ENCODE measurements around the gene FGF18. TPM values are rescaled to one million over a fixed set of nuclear protein-coding genes. Genes with fewer than 3 reads are reported as not detected.

FGF18 gene
- total RNA-seq, 4 donors from 2014 or later = 1.4 to 3.0 TPM; not detected in 2

- Histone ChIP-seq H3K27ac (no peak overlapping the region), H3K4me3 (no peak overlapping the region), H3K9me3 (no peaks in the 10 kb centered on the region), H3K27me3 (no peaks in the 10 kb centered on the region), H3K4me1 (no peaks in the 10 kb centered on the region), H3K36me3 (no peaks in the 10 kb centered on the region)
- intact Hi-C loops (cut with DNase I; ENCODE audit: low total_unique reads) = no loop called here
- TF ChIP-seq CTCF (IDR thresholded peaks at IDR 0.05) (no peak), POLR2A (IDR thresholded peaks at IDR 0.05) (no peak)
- DNase-seq = no peak
Measured at GRCh38 chr5:171441246-171441791, 21.9 kb downstream of the FGF18 start.

GRCh38 chr5:171442287-171443042, 23.0 kb downstream of the FGF18 start:
- TF ChIP-seq CTCF (IDR thresholded peaks at IDR 0.05) (no peak), POLR2A (IDR thresholded peaks at IDR 0.05) (no peak)
- intact Hi-C loops (cut with DNase I; ENCODE audit: low total_unique reads) = no loop called here

GRCh38 chr5:171444582-171444981, 25.1 kb downstream of the FGF18 start:
- H3K4me3 ChIP-seq = no peak overlapping the region
- H3K9me3 ChIP-seq = no peaks in the 10 kb centered on the region
- intact Hi-C loops (cut with DNase I; ENCODE audit: low total_unique reads) = no loop called here
- no peak overlapping the region for H3K27ac ChIP-seq
- DNase-seq = no peak
- no peaks in the 10 kb centered on the region for H3K36me3 ChIP-seq
- H3K4me1 ChIP-seq = no peaks in the 10 kb centered on the region
- H3K27me3 ChIP-seq = no peaks in the 10 kb centered on the region
- TF ChIP-seq POLR2A (IDR thresholded peaks at IDR 0.05) (no peak), CTCF (IDR thresholded peaks at IDR 0.05) (no peak)

More at GRCh38 chr5:171442287-171443042, 23.0 kb downstream of the FGF18 start:
- H3K36me3 ChIP-seq = no peaks in the 10 kb centered on the region
- H3K4me3 ChIP-seq = no peak overlapping the region
- H3K27ac ChIP-seq = no peak overlapping the region
- no peaks in the 10 kb centered on the region for H3K27me3 ChIP-seq
- no peak for DNase-seq
- no peaks in the 10 kb centered on the region for H3K9me3 ChIP-seq
- H3K4me1 ChIP-seq = no peaks in the 10 kb centered on the region

GRCh38 chr5:171445644-171446516, 26.4 kb downstream of the FGF18 start:
- Histone ChIP-seq H3K4me3 (no peak overlapping the region), H3K4me1 (peaks cover 0 to 7% of the 10 kb centered on the region in 2 donors), H3K36me3 (no peaks in the 10 kb centered on the region), H3K27ac (no peak overlapping the region), H3K9me3 (no peaks in the 10 kb centered on the region), H3K27me3 (no peaks in the 10 kb centered on the region)
- peak; percentile 58 to 65 for DNase-seq
- TF ChIP-seq POLR2A (IDR thresholded peaks at IDR 0.05) (no peak), CTCF (IDR thresholded peaks at IDR 0.05) (no peak)
- intact Hi-C loops (cut with DNase I; ENCODE audit: low total_unique reads) = no loop called here

Data from uterus (tissue), 4 donors.